Measurements from ENCODE around the gene ADD3.

ADD3 gene

DNA sequence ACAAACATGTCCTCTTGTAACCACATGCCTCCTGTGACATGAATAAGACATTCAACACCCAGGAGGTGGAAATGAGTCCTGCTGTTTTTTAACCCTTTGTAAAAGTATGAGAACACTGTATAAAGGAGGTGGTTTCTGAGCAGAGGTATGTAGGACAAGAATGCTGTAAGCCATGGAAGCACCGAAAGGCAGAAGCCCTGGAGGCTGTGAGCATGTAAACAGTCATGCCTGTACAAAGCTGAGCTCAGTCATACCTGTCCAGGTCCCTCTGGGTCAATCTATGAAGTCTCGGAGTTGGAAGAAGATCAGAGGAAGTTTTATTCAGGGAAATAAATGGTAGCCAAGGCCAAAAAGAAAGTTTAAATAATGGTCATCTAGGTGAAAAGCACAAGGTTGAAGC, 49.7 kb upstream of the ADD3 start:
- ChIA-PET POLR2A (no interaction called here), CTCF (interaction anchor here (0.6 to 2.7 kb wide), 7 partner anchors 10 to 77 kb away, joined by 3 to 18 read pairs (median 3); no protein-coding TSS in a partner anchor)
- H3K36me3 ChIP-seq (ENCODE audit: control insufficient read depth in 2 of 2, insufficient read depth in 1 of 2, low read length in 2 of 2), result no peaks in the 10 kb centered on the region
- H3K27ac ChIP-seq (ENCODE audit: extremely low read depth, low read depth, low read length), result no peak overlapping the region
- H3K9me3 ChIP-seq (ENCODE audit: control insufficient read depth, insufficient read depth, low read depth, low read length), result no peaks in the 10 kb centered on the region
- peaks cover 17% of the 10 kb centered on the region for H3K4me1 ChIP-seq (ENCODE audit: control insufficient read depth, insufficient read depth, low read length)
- no peak overlapping the region for H3K4me3 ChIP-seq (ENCODE audit: low read depth, low read length)
- TF ChIP-seq GFI1B (tag by site-specific recombination; IDR thresholded peaks at IDR 0.05) (no peak), ZNF114 (tag by site-specific recombination; IDR thresholded peaks at IDR 0.05) (no peak), KLF9 (tag by site-specific recombination; IDR thresholded peaks at IDR 0.05; ENCODE audit: low read depth) (no peak), ZNF747 (tag by site-specific recombination; IDR thresholded peaks at IDR 0.05) (no peak), ZNF16 (tag by site-specific recombination; IDR thresholded peaks at IDR 0.05; ENCODE audit: low read depth) (no peak), ZNF324 (tag by site-specific recombination; IDR thresholded peaks at IDR 0.05) (no peak), ZNF112 (tag by site-specific recombination; IDR thresholded peaks at IDR 0.05) (no peak), ZNF426 (tag by site-specific recombination; IDR thresholded peaks at IDR 0.05) (no peak), ZNF248 (tag by site-specific recombination; IDR thresholded peaks at IDR 0.05) (no peak), ZNF266 (tag by site-specific recombination; IDR thresholded peaks at IDR 0.05; ENCODE audit: low read depth) (no peak), ZNF777 (tag by site-specific recombination; IDR thresholded peaks at IDR 0.05; ENCODE audit: borderline replicate concordance) (no peak)
- TF ChIP-seq, protein P1, sequence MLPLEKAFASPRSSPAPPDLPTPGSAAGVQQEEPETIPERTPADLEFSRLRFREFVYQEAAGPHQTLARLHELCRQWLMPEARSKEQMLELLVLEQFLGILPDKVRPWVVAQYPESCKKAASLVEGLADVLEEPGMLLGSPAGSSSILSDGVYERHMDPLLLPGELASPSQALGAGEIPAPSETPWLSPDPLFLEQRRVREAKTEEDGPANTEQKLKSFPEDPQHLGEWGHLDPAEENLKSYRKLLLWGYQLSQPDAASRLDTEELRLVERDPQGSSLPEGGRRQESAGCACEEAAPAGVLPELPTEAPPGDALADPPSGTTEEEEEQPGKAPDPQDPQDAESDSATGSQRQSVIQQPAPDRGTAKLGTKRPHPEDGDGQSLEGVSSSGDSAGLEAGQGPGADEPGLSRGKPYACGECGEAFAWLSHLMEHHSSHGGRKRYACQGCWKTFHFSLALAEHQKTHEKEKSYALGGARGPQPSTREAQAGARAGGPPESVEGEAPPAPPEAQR (tag by site-specific recombination; IDR thresholded peaks at IDR 0.05), result no peak
- TF ChIP-seq, protein P2, sequence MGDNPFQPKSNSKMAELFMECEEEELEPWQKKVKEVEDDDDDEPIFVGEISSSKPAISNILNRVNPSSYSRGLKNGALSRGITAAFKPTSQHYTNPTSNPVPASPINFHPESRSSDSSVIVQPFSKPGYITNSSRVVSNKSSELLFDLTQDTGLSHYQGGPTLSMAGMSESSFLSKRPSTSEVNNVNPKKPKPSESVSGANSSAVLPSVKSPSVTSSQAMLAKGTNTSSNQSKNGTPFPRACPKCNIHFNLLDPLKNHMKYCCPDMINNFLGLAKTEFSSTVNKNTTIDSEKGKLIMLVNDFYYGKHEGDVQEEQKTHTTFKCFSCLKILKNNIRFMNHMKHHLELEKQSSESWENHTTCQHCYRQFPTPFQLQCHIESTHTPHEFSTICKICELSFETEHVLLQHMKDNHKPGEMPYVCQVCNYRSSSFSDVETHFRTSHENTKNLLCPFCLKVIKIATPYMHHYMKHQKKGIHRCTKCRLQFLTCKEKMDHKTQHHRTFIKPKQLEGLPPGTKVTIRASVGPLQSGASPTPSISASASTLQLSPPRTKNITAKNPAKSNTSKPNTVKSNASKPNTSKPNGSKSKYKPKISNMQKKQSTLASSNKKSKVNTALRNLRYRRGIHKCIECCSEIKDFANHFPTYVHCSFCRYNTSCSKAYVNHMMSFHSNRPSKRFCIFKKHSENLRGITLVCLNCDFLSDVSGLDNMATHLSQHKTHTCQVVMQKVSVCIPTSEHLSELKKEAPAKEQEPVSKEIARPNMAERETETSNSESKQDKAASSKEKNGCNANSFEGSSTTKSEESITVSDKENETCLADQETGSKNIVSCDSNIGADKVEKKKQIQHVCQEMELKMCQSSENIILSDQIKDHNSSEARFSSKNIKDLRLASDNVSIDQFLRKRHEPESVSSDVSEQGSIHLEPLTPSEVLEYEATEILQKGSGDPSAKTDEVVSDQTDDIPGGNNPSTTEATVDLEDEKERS (tag by site-specific recombination; IDR thresholded peaks at IDR 0.05), result no peak
- TF ChIP-seq, protein P3, sequence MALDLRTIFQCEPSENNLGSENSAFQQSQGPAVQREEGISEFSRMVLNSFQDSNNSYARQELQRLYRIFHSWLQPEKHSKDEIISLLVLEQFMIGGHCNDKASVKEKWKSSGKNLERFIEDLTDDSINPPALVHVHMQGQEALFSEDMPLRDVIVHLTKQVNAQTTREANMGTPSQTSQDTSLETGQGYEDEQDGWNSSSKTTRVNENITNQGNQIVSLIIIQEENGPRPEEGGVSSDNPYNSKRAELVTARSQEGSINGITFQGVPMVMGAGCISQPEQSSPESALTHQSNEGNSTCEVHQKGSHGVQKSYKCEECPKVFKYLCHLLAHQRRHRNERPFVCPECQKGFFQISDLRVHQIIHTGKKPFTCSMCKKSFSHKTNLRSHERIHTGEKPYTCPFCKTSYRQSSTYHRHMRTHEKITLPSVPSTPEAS (tag by site-specific recombination; IDR thresholded peaks at IDR 0.05), result no peak
- TF ChIP-seq, protein P4, sequence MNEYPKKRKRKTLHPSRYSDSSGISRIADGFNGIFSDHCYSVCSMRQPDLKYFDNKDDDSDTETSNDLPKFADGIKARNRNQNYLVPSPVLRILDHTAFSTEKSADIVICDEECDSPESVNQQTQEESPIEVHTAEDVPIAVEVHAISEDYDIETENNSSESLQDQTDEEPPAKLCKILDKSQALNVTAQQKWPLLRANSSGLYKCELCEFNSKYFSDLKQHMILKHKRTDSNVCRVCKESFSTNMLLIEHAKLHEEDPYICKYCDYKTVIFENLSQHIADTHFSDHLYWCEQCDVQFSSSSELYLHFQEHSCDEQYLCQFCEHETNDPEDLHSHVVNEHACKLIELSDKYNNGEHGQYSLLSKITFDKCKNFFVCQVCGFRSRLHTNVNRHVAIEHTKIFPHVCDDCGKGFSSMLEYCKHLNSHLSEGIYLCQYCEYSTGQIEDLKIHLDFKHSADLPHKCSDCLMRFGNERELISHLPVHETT (tag by site-specific recombination; IDR thresholded peaks at IDR 0.05), result no peak

DNA sequence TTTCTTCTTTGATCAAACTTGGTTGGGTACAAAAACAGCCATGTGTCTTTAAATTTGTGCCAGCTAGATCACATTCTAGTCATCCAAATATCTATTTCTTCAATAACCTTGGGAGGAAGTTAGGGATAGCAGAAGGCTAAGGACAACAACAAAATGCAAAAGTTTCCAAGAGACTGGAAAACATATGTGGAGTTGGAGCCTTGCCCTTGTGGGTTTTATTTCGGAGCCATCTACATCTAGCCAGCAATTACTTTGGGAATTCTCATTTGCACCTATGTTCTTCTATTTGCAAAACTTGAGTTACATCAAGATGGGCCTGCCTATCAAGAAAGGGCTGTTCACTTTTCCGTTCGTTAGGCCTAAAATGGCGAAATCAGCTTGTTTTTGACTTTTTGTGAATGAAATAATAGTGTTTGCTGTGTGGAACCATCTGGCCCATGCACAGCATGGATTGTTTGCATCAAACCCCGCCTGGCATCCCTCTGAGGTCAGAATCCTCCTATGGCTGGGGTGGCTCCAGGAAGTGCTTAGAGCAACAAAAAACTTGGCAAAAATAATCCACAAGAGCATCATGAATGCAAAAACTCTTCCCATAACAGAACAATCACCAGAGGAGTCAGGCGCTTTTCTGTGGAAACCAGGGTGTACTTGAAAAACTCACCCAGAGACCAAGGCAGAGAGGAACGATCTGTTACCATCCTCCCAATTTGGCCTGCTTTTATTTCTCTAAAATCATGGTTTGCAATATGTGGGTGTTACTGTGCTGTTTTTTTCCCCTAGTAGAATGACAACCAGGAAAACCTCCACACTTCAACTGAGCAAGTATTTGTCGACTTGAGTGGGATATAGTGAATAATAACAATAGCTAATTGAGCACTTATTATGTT, 48.3 kb upstream of the ADD3 start:
- ChIA-PET POLR2A (no interaction called here), CTCF (interaction anchor here (1.0 kb wide), 1 partner anchor 10 kb away, joined by 3 read pairs; no protein-coding TSS in a partner anchor)

More for the DNA sequence above, 48.3 kb upstream of the ADD3 start:
- TF ChIP-seq ZNF16 (tag by site-specific recombination; IDR thresholded peaks at IDR 0.05; ENCODE audit: low read depth), result no peak
- TF ChIP-seq ZNF664 (tag by site-specific recombination; IDR thresholded peaks at IDR 0.05), result peak; percentile 87
- no peaks in the 10 kb centered on the region for H3K36me3 ChIP-seq (ENCODE audit: control insufficient read depth in 2 of 2, insufficient read depth in 1 of 2, low read length in 2 of 2)
- H3K4me1 ChIP-seq (ENCODE audit: control insufficient read depth, insufficient read depth, low read length), result peaks cover 17% of the 10 kb centered on the region
- H3K9me3 ChIP-seq (ENCODE audit: control insufficient read depth, insufficient read depth, low read depth, low read length), result no peaks in the 10 kb centered on the region
- H3K4me3 ChIP-seq (ENCODE audit: low read depth, low read length), result no peak overlapping the region
- no peak overlapping the region for H3K27ac ChIP-seq (ENCODE audit: extremely low read depth, low read depth, low read length)

All from HEK293 (cell line).